Subcutaneous adipose tissue (tissue), 4 donors: Measurements from ENCODE around the gene C6orf136. TPM values are rescaled to one million over a fixed set of nuclear protein-coding genes. Genes with fewer than 3 reads are reported as not detected.

Experiments used
- total RNA-seq, 4 donors: library from RNA; depleted of rRNA; stranded (reverse); fragments of >200 nt; gene quantifications; one replicate each; pipeline ENCODE4 v1.1.0, GENCODE V29; 2016
- TF ChIP-seq, protein P1 (sequence below): fragments of 450-650 bp; IDR thresholded peaks from one replicate; pipeline ENCODE4 v1.5.1; 2016; ENCODE audit warnings: low read depth, mild to moderate bottlenecking, control low read depth, antibody characterized with exemption, moderate library complexity

Gene C6orf136
- total RNA-seq, 4 donors from 2014 or later, result 3.7 to 9.4 (median 8.9) TPM

DNA sequence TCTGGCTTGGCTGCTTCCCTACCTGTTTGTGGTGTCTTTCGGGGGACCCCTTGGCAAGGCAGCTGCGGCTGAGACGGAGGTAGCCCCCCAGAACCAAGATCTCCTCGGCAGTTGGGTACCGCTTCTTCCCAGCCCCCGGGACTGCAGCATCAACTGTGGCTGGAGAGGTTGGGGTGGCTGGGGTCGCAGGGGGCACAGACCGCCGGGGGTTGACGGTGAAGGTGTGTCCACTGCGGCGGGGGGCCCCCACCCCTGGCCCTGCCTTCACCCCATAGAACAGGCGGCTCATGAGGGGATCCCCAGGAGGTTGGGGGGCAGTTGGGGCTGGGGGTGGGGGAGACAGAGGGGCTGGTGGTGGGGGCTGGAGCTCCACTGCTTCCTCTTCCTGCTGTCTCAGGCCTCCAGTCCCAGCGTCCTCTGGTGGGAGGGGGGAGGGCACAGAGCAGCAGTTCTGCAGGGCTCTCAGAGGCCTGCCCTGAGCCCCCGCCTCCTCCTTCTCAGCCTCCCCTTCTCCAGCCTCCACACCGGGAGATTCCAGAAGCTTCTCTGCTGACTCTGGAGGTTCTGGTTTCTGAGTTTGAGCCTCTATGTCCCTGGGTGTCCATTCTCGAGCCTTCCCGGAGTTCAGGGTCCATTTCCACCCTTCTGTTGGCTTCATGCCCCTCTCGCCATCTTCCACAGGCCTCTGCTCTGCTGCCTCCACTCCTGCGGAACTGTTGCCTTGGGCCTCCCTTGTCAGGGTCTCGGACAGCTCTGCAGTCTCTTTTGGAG lies 37.6 kb downstream of the C6orf136 start:
- TF ChIP-seq, protein P1, sequence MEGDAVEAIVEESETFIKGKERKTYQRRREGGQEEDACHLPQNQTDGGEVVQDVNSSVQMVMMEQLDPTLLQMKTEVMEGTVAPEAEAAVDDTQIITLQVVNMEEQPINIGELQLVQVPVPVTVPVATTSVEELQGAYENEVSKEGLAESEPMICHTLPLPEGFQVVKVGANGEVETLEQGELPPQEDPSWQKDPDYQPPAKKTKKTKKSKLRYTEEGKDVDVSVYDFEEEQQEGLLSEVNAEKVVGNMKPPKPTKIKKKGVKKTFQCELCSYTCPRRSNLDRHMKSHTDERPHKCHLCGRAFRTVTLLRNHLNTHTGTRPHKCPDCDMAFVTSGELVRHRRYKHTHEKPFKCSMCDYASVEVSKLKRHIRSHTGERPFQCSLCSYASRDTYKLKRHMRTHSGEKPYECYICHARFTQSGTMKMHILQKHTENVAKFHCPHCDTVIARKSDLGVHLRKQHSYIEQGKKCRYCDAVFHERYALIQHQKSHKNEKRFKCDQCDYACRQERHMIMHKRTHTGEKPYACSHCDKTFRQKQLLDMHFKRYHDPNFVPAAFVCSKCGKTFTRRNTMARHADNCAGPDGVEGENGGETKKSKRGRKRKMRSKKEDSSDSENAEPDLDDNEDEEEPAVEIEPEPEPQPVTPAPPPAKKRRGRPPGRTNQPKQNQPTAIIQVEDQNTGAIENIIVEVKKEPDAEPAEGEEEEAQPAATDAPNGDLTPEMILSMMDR, result no peak

DNA sequence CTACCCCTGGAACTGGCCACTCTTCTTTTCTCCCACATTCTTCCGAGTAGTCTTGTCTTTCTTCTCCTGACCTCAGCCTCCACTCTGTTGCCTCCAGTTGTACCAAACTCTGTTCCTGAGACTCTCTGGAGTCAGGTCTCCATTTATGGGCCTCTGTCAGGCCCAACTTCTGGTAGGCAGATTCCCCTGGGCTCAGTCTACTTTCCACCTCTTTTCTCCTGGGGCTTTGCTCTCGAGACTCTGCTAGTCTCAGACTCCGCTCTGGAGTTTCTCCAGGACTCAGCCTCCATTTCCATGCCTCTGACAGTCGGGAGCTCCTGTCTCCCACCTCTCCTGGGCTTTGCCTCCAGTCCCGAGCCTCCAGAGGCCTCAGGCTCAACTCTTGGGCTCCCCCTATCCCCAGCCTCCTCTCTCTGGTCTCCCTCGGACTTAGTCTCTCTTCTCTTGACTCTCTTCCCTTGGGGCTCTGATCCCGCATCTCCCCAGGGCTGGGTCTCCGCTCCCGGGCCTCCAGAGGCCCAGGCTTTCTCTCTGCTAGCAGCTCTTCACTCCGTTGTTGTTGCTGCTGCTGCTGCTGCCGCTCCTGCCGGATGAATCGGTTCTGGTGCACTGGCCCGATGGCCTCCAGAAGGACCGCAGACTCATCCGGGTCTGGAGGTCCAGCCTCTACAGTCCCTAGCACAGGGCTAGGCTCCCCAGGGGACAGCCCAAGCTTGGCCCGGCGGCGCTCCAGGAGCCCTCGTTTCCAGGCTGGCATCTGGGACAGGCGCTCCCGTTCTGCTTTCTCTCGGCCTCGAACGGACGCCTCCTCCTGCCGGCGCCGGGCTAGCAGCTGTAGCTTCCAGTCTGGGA lies 38.5 kb downstream of the C6orf136 start:
- TF ChIP-seq, protein P1, result no peak

DNA sequence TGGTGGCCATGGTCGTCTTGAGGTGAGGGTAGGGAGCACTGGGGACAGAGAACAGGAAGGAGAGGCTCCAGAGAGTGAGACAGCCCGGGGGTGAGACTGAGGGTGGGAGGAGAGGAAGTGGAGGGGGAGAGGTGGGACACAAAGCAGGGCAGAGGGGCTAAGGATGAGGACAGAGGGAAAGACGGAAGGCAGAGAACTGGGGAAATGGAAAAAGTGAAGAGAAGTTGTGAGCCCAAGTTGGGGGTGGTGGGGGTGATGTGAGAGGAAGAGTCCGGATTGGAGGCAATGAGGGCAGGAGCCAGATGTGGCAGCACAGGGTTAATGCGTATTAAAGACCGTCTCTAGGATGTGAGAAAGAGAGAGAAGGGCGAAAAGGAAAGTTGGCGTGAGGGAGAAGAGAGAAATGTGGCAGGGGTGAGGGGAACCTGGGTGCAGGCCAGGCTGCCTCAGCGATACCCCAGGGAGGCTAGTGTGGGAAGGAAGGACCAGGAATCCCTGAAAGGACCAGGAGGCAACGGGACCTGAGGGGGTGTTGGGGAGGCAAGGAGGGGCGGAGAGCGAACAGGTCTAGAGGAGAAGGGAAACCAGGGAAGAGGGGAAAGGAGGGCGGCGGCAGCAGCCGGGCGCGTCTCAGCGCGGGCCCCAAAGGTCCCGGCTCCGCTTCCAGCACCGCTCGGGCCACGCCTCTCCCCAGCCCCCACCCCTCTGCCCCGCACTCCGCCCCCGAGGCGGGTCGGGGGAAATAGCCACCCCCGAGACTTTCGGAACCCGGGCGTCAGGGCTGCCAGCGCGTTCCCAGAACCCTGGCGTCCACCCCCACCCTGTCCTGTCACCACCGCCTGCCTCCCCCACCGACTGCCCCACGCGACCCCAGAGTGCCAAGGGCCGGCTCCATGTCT lies 39.3 kb downstream of the C6orf136 start, which contains the start of gene PPP1R18:
Gene PPP1R18 (minus strand): TSS at position 637 of the 899 bp plus-strand sequence. CDS start 627 bp downstream, at position 10.
- TF ChIP-seq, protein P1, result no peak

DNA sequence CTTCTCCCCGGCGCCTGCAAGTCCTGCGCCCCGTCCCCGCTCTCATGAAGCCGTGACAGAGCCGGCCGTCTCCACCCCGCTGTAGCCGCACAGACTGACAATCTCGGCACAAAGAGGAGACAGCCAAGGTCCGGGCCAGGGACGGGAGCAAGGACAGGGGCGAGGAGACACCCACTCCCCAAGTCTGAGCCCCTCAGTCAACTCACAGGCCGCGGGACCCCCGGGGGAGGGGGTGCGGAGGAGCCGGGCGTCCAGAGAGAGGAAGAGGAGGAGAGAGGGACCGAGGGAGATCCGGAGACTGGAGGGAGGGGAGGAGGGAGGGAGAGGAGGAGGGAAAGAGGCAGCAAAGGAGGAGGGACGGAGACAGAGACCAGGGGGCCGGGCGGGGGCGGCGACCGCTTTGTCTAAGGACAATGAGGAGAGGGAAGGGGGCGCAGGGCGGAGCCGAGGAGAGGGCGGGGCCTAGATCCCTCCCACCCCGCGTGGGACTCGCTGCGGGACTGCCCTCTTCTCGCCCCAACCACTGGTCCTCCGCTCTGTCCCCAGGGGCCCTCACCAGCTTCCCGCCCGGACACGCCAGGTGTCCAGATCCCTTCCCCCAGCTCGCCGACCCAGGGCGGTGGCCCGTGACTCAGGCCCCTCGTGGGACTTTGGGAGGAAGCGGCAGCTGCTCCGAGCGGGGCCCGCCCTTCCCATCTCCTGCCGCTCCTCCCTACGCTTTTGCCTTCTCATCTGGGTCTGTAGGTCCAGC lies 40.1 kb downstream of the C6orf136 start:
- TF ChIP-seq, protein P1, result no peak

DNA sequence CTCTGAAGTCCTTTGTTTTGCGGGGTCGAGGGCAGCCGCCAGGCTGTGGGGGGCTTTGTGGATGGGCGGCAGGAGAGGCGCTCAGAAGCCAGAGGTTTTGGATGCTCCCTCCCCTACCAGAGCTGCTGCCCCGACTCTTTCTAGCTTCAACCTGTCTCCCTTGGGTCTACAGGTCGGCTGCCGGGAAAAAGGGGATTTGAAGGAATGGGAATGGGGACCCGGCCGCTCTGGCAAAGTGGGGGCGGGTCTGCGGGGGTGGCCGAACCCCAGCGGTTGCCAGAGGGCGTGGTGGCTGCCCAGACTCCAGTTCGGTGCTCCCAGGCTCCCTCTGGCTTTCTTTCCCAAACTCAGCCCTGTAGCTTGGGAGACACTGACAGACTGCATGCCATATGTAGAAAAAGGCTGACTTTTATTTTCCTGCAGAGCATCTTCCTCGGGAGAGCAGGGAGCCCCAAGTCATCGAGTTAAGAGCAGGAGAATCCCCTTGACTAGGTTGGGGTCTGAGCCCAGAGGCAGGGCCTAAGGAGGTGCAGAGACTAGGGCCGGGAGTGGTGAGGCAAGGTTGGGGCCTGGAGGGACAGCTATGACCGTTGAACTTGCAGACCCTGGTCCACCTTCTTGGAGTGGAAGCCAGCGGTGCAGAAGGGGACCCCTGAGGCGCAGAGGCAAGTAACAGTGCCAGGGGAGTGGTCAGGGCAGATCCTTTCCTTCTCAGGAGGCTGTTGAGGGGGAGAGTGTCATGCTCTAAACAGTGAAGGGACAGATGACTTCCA lies 40.9 kb downstream of the C6orf136 start:
- TF ChIP-seq, protein P1, result no peak

DNA sequence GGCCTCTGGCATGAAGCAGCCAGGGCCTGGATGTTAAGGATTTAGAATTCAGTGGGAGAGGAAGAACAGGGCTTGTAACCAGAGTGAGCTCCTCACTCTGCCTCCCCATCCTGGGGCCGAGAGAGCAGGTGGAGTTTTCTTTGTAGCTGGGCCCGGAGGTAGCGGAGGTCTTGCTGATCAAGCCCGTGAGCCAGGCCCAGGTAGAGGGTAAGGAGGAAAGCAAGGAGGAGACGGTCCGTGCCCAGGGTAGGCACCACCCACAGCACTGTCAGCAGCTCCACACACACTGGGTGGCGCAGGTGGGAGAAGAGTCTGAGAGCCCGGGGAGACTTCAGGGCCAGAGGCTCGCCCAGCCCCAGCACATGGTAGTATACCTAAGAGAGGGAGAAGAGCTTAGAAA lies 41.6 kb downstream of the C6orf136 start:
- TF ChIP-seq, protein P1, result no peak
